NCI-H128 (cell line): ENCODE measurements around the gene ACSBG1.

ENCODE experiments used
- DNase-seq: peaks from one replicate; lab custom pipeline; 2025; ENCODE audit not compliant: unreplicated experiment; lab: John Stamatoyannopoulos, UW

ACSBG1 gene

GRCh38 chr15:78204351-78205309 lies 29.7 kb downstream of the ACSBG1 start:
- DNase-seq = no peak

DNA sequence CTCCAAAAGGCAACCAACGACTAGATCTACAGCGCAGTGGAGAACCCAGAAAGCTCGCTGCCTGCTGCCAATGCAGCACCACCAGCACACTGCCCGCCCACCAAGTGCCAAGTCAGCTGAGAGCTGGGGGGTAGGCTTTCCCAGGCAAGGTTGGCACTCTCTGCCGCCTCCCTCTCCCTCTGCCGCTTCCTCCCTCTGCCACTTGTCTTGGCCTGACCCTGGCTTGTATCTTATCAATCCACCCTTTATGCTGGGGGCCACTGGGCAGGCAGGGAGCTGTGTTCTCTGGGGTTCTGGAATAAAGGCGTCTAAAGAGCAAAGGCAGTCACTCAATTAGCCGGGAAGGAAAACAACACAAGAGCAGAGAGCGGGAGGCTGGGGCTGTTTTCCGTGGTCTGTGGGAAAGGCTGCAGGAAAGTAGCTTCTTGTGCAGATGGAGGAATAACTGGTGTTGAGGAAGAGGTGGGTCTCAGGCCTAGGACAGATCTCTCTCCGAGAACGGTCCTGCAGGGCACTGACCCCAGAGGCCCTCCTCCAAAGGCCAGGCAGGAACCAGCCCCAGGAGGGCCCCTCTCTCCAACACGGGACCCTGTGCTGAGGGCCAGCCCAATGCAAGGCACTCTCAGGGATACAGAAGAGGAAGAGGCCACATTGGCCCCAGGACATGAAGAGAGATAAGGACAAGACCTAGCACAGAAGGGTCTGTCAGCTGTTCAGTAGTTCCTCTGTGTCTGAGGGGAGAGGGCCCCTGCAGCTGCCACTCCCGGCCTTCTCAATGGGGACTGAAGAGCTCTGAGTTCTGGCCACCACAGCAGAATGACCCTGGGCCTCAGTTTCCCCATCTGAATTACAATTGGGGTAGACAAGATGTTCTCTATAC lies 30.8 kb downstream of the ACSBG1 start:
- DNase-seq = no peak

DNA sequence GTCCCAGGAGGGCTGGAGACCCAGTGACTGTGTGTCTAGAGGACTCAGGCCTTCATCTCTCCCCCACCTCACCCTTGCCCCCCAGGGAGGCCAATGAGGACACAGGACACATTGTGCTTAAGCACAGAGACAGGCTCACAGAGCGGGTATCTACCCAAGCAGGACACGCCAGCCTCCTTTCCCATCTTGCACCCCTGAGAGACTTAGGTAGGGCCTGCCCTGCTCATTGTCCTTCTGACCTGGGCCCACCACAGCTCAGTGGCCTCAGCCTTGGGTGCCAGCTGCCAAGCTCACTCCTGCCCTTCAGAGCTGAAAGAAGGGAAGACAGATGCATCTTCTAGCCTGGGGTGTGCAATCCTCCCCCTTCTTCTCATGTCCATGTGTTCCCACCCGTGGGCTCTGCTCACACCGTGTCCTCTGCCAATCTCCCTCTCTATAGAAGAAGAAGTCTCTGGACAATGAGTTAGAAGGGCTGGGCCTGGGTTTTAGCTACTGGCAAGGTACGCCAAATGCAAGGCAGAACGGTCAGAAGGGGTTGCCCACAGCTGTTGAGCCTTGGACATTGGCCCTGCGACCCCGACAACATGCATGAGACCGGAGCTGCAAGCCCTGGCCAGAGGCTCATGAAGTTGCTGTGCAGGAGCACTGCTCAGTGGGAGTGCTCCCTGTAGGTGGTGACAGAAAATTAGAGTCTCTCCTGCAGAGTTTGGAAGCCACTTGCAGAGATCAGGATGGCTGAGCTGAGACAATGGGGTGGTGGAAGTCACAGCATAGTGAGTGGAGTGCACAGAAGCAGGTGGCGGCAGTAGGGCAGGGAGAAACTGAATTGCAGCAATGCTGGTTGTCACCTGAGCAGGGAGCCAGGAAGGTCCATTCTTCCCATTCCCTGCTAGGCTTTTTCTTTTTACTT lies 32.8 kb downstream of the ACSBG1 start:
- DNase-seq = no peak

GRCh38 chr15:78200276-78200930 lies 34.0 kb downstream of the ACSBG1 start:
- DNase-seq = no peak

- no peak for DNase-seq
Measured at GRCh38 chr15:78197632-78198031, 36.7 kb downstream of the ACSBG1 start.

- DNase-seq = no peak
Measured at GRCh38 chr15:78195735-78196201, 38.6 kb downstream of the ACSBG1 start.

GRCh38 chr15:78194568-78194925 lies 39.8 kb downstream of the ACSBG1 start:
- no peak for DNase-seq

- DNase-seq = no peak
Measured at GRCh38 chr15:78193731-78194567, 40.4 kb downstream of the ACSBG1 start.

DNA sequence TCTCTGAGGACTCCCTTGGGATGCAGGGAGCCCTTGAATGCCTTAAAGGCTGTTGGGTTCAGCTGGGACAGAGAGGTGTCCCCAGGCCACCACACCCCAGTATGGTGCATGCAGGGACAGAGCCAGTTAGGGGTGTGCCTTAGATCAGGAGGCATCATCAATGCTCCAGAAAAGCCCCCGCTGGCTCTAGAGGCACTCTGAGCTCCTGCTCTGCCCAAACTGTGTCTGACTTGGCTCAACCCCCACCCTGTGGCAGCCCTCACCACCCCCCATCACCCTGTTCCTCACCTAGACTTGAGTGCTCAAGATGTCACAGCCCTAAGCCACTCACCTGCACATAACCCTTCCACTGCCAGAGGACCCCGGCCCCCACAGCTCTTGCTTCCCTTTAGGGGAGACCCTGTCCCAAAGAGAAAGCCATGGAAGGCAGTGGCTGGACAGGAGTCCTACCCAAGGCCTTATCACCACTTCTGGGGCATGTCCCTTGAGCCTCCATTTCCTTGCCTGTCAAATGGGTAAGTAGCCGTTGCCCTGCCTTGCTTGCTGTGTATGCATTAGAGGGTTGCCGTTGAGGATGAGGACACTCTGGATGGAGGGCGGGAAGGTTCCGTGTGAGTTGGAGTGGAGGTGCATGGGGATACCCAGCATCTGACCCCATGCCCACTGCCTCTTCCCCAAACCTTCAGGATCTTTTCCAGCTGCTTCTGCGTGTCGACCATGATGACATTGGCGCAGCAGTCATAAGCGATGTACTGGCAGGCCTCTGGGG lies 41.4 kb downstream of the ACSBG1 start:
- no peak for DNase-seq

GRCh38 chr15:78182821-78183220 lies 51.5 kb downstream of the ACSBG1 start:
- DNase-seq = no peak

- no peak for DNase-seq
Measured at GRCh38 chr15:78182336-78182700, 52.0 kb downstream of the ACSBG1 start.

- DNase-seq = no peak
Measured at GRCh38 chr15:78179906-78180305, 54.5 kb downstream of the ACSBG1 start.

GRCh38 chr15:78179286-78179840 lies 55.0 kb downstream of the ACSBG1 start:
- no peak for DNase-seq

DNA sequence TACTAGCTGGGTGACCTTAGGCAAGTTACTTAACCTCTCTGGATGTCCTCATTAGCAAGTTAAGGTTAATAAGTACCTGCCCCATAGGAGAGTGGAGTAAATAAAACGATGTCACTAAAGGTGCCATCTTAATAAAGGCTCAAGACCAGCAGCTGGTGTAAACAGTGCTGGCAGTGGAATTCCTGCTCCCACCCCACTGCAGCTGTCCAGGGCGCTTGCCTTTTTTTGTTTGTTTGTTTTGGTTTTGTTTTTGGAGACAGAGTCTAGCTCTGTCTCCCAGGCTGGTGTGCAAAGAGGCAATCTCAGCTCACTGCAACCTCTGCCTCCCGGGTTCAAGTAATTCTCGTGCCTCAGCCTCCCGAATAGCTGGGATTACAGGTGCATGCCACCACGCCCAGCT lies 56.3 kb downstream of the ACSBG1 start:
- no peak for DNase-seq

DNA sequence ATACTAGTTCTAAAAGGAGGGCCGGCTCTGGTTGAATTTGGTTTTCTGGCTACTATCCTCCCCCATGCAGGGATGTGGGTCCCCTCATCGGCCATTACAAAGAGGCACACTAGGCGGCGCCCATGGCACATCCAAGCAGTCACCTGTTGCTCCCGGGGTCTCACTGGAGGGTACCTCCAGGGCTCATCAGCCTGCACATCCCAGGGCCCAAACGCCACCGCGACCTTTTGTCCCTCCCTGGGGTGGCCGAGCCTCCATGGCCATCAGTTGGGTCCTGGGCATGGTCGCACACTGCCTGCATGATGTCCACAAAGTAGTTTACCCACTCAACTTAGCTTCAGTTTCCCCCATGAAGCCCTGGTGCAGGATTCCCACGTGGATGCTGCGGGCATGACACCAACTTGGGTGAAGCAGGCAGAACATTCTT lies 56.9 kb downstream of the ACSBG1 start:
- no peak for DNase-seq

- DNase-seq = no peak
Measured at GRCh38 chr15:78175330-78175729, 59.0 kb downstream of the ACSBG1 start.

DNA sequence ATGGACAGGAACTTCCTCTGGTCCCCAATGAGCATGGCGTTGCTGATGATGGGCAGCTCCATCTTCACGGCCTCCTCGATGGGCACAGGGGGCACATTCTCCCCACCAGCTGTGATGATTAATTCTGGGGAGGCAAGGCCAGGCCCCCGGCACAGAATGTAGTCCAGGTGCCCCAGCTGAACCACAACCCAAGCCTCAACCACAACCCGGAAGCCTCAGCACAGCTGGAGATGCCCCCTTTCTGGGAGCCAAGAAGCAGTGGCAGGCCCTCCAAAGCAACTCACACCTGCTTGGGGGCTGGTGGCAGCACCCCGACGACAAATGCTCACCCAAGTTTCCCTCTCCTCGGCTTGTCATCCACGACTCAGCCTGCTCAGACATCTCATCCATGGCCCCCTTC lies 60.0 kb downstream of the ACSBG1 start:
- no peak for DNase-seq

GRCh38 chr15:78171864-78172472 lies 62.4 kb downstream of the ACSBG1 start:
- no peak for DNase-seq
